Upper lobe of right lung (tissue), 1 donor: ENCODE data around the gene WDR81. TPM values are rescaled to one million over a fixed set of nuclear protein-coding genes. Genes with fewer than 3 reads are reported as not detected.
"Not testable (repeated sequence)": the region's sequence is repeated elsewhere in the genome, so short reads cannot be mapped to it uniquely, and the experiment has no call there.

Experiments
- ATAC-seq: fragments of 200-7000 bp; cut with Tn5 transposase; one replicate; pipeline ENCODE4 v1.9.1; 2020; ENCODE audit warnings: mild to moderate bottlenecking, moderate library complexity
- DNase-seq: peaks from one replicate; pipeline ENCODE4 v3.0.0-alpha.2; 2020
- H3K27ac ChIP-seq: fragments of 200-600 bp; one replicate; pipeline ENCODE4 v1.8.0; 2022
- H3K27me3 ChIP-seq: fragments of 200-600 bp; one replicate; pipeline ENCODE4 v1.8.0; 2022; ENCODE audit warnings: mild to moderate bottlenecking
- H3K36me3 ChIP-seq: fragments of 200-600 bp; one replicate; pipeline ENCODE4 v1.8.0; 2022
- H3K4me1 ChIP-seq: fragments of 200-600 bp; one replicate; pipeline ENCODE4 v1.8.0; 2022
- H3K4me3 ChIP-seq: fragments of 200-600 bp; one replicate; pipeline ENCODE4 v1.8.0; 2022; ENCODE audit warnings: mild to moderate bottlenecking
- H3K9me3 ChIP-seq: fragments of 200-600 bp; one replicate; pipeline ENCODE4 v1.8.0; 2022
- CTCF ChIP-seq: fragments of 200-600 bp; IDR thresholded peaks from one replicate; pipeline ENCODE4 v1.8.0; 2022; ENCODE audit warnings: antibody characterized with exemption
- intact Hi-C: fragments of 100-400 bp; cut with DNase I; formaldehyde crosslinking; loops from one replicate; pipeline ENCODE4 v1.11.0; 2022
- total RNA-seq: library from RNA; stranded (reverse); fragmentation: NEBNext Ultra II Directional; extraction: Animal tissue kit (Norgen Biotek cat#: 25700); gene quantifications from one replicate; pipeline ENCODE4 v1.2.1, GENCODE V29; 2021
- donor health status: DM: no; HTN: yes; CAD: no; lungs with severe emphysema.

The WDR81 gene
- total RNA-seq, 1 donor from 2014 or later = 43.9 TPM

- no peak for TF ChIP-seq CTCF
- intact Hi-C loops = no loop called here
- Histone ChIP-seq H3K9me3 (no peaks in the 10 kb centered on the region), H3K27me3 (no peaks in the 10 kb centered on the region), H3K4me1 (peaks cover 19% of the 10 kb centered on the region), H3K4me3 (no peak overlapping the region), H3K27ac (peak overlapping the region; percentile 14), H3K36me3 (peaks cover 57% of the 10 kb centered on the region)
- ATAC-seq (peak; percentile 73), DNase-seq (peak; percentile 88)
These were observed 12.1 kb downstream of the WDR81 start for GRCh38 chr17:1736348-1737281.

GRCh38 chr17:1737531-1738291 lies 13.2 kb downstream of the WDR81 start:
- no peak overlapping the region for H3K4me3 ChIP-seq
- ATAC-seq (peak; percentile 60), DNase-seq (peak; percentile 70)
- H3K27me3 ChIP-seq = no peaks in the 10 kb centered on the region
- no peak overlapping the region for H3K27ac ChIP-seq
- no peaks in the 10 kb centered on the region for H3K9me3 ChIP-seq
- peaks cover 19% of the 10 kb centered on the region for H3K4me1 ChIP-seq
- H3K36me3 ChIP-seq = peaks cover 49% of the 10 kb centered on the region
- no peak for TF ChIP-seq CTCF
- intact Hi-C loops = no loop called here

GRCh38 chr17:1741899-1742298 lies 17.4 kb downstream of the WDR81 start:
- peaks cover 21% of the 10 kb centered on the region for H3K4me1 ChIP-seq
- H3K27me3 ChIP-seq, intact Hi-C loops, H3K9me3 ChIP-seq, ATAC-seq, DNase-seq, H3K27ac ChIP-seq, H3K4me3 ChIP-seq: not testable (repeated sequence)
- H3K36me3 ChIP-seq = peaks cover 12% of the 10 kb centered on the region

GRCh38 chr17:1742371-1743087 lies 18.0 kb downstream of the WDR81 start, which contains the start of gene SERPINF2:
TSS of gene SERPINF2 (plus strand) at chr17:1742871. CDS start at chr17:1744996, 2,125 bp downstream.
- H3K4me1 ChIP-seq = peaks cover 21% of the 10 kb centered on the region
- H3K4me3 ChIP-seq = no peak within 1 kb of the TSS
- no peak within 1 kb of the TSS for H3K27ac ChIP-seq
- no peaks in the 10 kb centered on the region for H3K9me3 ChIP-seq
- intact Hi-C loops = no loop called here
- H3K36me3 ChIP-seq = peaks cover 7% of the 10 kb centered on the region
- ATAC-seq (peak; percentile 33), DNase-seq (peak; percentile 71)
- no peaks in the 10 kb centered on the region for H3K27me3 ChIP-seq
- TF ChIP-seq CTCF = no peak

- Histone ChIP-seq H3K4me1 (peaks cover 18% of the 10 kb centered on the region), H3K36me3 (peaks cover 1% of the 10 kb centered on the region), H3K27me3 (no peaks in the 10 kb centered on the region), H3K9me3 (no peaks in the 10 kb centered on the region), H3K4me3 (no peak overlapping the region), H3K27ac (no peak overlapping the region)
- DNase-seq (no peak), ATAC-seq (no peak)
- no peak for TF ChIP-seq CTCF
- intact Hi-C loops = no loop called here
These were observed 18.6 kb downstream of the WDR81 start for GRCh38 chr17:1743088-1743439.
